HepG2 (cell line): ENCODE measurements around the gene SFXN1. TPM values are rescaled to one million over a fixed set of nuclear protein-coding genes. Genes with fewer than 3 reads are reported as not detected.

Experiments
- AKNA ChIP-seq: sonication (generic); formaldehyde crosslinking; IDR thresholded peaks from 2 replicates; pipeline ENCODE4 v1.4.0; 2020; ENCODE audit warnings: missing genetic modification reagents, borderline replicate concordance
- DMAP1 ChIP-seq: IDR thresholded peaks from 2 replicates; pipeline ENCODE4 v1.6.1; 2016
- DR1 ChIP-seq: sonication (generic); formaldehyde crosslinking; IDR thresholded peaks from 2 replicates; pipeline ENCODE4 v1.8.0; 2021; ENCODE audit warnings: mild to moderate bottlenecking, missing genetic modification reagents, inconsistent platforms
- FOXK1 ChIP-seq: sonication (generic); formaldehyde crosslinking; IDR thresholded peaks from 2 replicates; pipeline ENCODE4 v1.4.0; 2020; ENCODE audit warnings: low read depth, missing genetic modification reagents, borderline replicate concordance
- GABPB1 ChIP-seq: IDR thresholded peaks from 2 replicates; pipeline ENCODE4 v1.6.1; 2016; ENCODE audit warnings: mild to moderate bottlenecking, missing genetic modification reagents, moderate library complexity, missing compliant biosample characterization
- HNRNPH1 ChIP-seq: fragments of 200-400 bp; formaldehyde crosslinking; optimal IDR thresholded peaks from 2 replicates; pipeline ENCODE3; 2017; ENCODE audit warnings: mild to moderate bottlenecking, low read depth, low read length
- HOXA5 ChIP-seq: sonication (generic); formaldehyde crosslinking; IDR thresholded peaks from 2 replicates; pipeline ENCODE4 v1.4.0; 2020; ENCODE audit warnings: missing genetic modification reagents
- MXD3 ChIP-seq: IDR thresholded peaks from 2 replicates; pipeline ENCODE4 v1.6.1; 2016; ENCODE audit warnings: mild to moderate bottlenecking, missing biosample characterization, missing genetic modification reagents
- RAD51 ChIP-seq: fragments of 450-650 bp; IDR thresholded peaks from 2 replicates; pipeline ENCODE4 v1.6.1; 2016; ENCODE audit warnings: borderline replicate concordance
- RARG ChIP-seq: sonication (generic); formaldehyde crosslinking; IDR thresholded peaks from 2 replicates; pipeline ENCODE4 v1.4.0; 2020; ENCODE audit warnings: low read depth, mild to moderate bottlenecking, missing genetic modification reagents
- SRSF1 ChIP-seq: fragments of 200-400 bp; formaldehyde crosslinking; optimal IDR thresholded peaks from 2 replicates; pipeline ENCODE3; 2017; ENCODE audit warnings: mild to moderate bottlenecking, low read depth, low read length, moderate library complexity
- TP53 ChIP-seq: sonication (generic); formaldehyde crosslinking; conservative IDR thresholded peaks from 2 replicates; pipeline ENCODE4 v1.4.0; 2020; ENCODE audit warnings: missing genetic modification reagents
- ZC3H13 ChIP-seq: sonication (generic); formaldehyde crosslinking; IDR thresholded peaks from 2 replicates; pipeline ENCODE4 v1.8.1; 2023; ENCODE audit warnings: mild to moderate bottlenecking, missing genetic modification reagents, moderate library complexity
- ZMYM4 ChIP-seq: sonication (generic); formaldehyde crosslinking; IDR thresholded peaks from 2 replicates; pipeline ENCODE4 v1.8.1; 2023; ENCODE audit warnings: mild to moderate bottlenecking, missing genetic modification reagents
- ZNF18 ChIP-seq: sonication (generic); formaldehyde crosslinking; IDR thresholded peaks from 2 replicates; pipeline ENCODE4 v1.8.0; 2022; ENCODE audit warnings: mild to moderate bottlenecking, missing genetic modification reagents; ENCODE audit not compliant: insufficient replicate concordance
- ZNF543 ChIP-seq: sonication (generic); formaldehyde crosslinking; IDR thresholded peaks from 2 replicates; pipeline ENCODE4 v1.4.0; 2020; ENCODE audit warnings: mild to moderate bottlenecking, missing genetic modification reagents
- ZNF563 ChIP-seq: sonication (generic); formaldehyde crosslinking; IDR thresholded peaks from 2 replicates; pipeline ENCODE4 v1.8.0; 2022; ENCODE audit warnings: mild to moderate bottlenecking, moderate library complexity, missing genetic modification reagents
- ZNF703 ChIP-seq: sonication (generic); formaldehyde crosslinking; IDR thresholded peaks from 2 replicates; pipeline ENCODE4 v1.5.1; 2020; ENCODE audit warnings: missing genetic modification reagents, mild to moderate bottlenecking, moderate library complexity, borderline replicate concordance
- polyA plus RNA-seq, 8 experiments: library from polyadenylated mRNA; depleted of rRNA in 3 of 8; stranded (reverse) in 7 of 8; unstranded in 1 of 8; fragments of >200 nt; fragmentation: Illumina TruSeq in 4 of 8; extraction: Trizol in 4 of 8; gene quantifications; 2 replicates each; pipeline versions ENCODE4 v1.2.1 to v1.2.3, GENCODE V29; 2011 to 2016; ENCODE audit warnings: low read depth in 4 of 8, missing spikeins in 1 of 8, mixed read lengths in 1 of 8; ENCODE audit not compliant: insufficient read depth in 1 of 8
- total RNA-seq, 5 experiments: library from RNA; depleted of rRNA; stranded (reverse); fragments of >200 nt; fragmentation: Illumina TruSeq; extraction: Trizol; gene quantifications; 2 replicates each; pipeline ENCODE4 v1.2.3, GENCODE V29; 2016; ENCODE audit warnings: low read depth in 1 of 5
- TF ChIP-seq, protein P1 (sequence below): sonication (generic); formaldehyde crosslinking; IDR thresholded peaks from 2 replicates; pipeline ENCODE4 v1.9.0; 2021; ENCODE audit warnings: missing genetic modification reagents, mild to moderate bottlenecking, borderline replicate concordance
- TF ChIP-seq, protein P2 (sequence below): sonication (generic); formaldehyde crosslinking; IDR thresholded peaks from 2 replicates; pipeline ENCODE4 v1.5.1; 2020; ENCODE audit warnings: missing genetic modification reagents, mild to moderate bottlenecking, borderline replicate concordance

The SFXN1 gene
- total and polyA plus RNA-seq, 2 of the 13 experiments (the other 11 are each of a cell fraction or from before 2014, with no cell fraction given) = 122 to 135 TPM

GRCh38 chr5:175478384-175479124 is at the start of gene SFXN1 (continued):
- TF ChIP-seq AKNA (CRISPR knock-in tag) = no peak
- TF ChIP-seq, protein P1, sequence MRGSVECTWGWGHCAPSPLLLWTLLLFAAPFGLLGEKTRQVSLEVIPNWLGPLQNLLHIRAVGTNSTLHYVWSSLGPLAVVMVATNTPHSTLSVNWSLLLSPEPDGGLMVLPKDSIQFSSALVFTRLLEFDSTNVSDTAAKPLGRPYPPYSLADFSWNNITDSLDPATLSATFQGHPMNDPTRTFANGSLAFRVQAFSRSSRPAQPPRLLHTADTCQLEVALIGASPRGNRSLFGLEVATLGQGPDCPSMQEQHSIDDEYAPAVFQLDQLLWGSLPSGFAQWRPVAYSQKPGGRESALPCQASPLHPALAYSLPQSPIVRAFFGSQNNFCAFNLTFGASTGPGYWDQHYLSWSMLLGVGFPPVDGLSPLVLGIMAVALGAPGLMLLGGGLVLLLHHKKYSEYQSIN (CRISPR knock-in tag) = no peak
- peak; percentile 62; the same call in 1 of the 2 replicates for TF ChIP-seq DMAP1
- TF ChIP-seq ZC3H13 (CRISPR knock-in tag) = no peak
- peak; percentile 24 for TF ChIP-seq ZMYM4 (CRISPR knock-in tag)
- TF ChIP-seq ZNF543 (CRISPR knock-in tag) = no peak
- no peak for TF ChIP-seq ZNF703
- no peak for TF ChIP-seq TP53 (CRISPR knock-in tag)
- TF ChIP-seq HNRNPH1 = no peak
- no peak for TF ChIP-seq RAD51
- TF ChIP-seq ZNF563 = peak; percentile 70
- no peak for TF ChIP-seq FOXK1
- no peak for TF ChIP-seq ZNF18 (CRISPR knock-in tag)
- TF ChIP-seq GABPB1 (CRISPR knock-in tag) = peak; percentile 85
- TF ChIP-seq, protein P2, sequence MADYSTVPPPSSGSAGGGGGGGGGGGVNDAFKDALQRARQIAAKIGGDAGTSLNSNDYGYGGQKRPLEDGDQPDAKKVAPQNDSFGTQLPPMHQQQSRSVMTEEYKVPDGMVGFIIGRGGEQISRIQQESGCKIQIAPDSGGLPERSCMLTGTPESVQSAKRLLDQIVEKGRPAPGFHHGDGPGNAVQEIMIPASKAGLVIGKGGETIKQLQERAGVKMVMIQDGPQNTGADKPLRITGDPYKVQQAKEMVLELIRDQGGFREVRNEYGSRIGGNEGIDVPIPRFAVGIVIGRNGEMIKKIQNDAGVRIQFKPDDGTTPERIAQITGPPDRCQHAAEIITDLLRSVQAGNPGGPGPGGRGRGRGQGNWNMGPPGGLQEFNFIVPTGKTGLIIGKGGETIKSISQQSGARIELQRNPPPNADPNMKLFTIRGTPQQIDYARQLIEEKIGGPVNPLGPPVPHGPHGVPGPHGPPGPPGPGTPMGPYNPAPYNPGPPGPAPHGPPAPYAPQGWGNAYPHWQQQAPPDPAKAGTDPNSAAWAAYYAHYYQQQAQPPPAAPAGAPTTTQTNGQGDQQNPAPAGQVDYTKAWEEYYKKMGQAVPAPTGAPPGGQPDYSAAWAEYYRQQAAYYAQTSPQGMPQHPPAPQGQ (CRISPR knock-in tag) = no peak
- no peak for TF ChIP-seq SRSF1
- no peak for TF ChIP-seq RARG
- TF ChIP-seq DR1 (CRISPR knock-in tag) = no peak; the same call in 1 of the 2 replicates
- TF ChIP-seq HOXA5 (CRISPR knock-in tag) = no peak
- TF ChIP-seq MXD3 (CRISPR knock-in tag) = peak; percentile 36; the same call in 1 of the 2 replicates
